ENCODE results near the gene MT1M.

Gene MT1M

DNA sequence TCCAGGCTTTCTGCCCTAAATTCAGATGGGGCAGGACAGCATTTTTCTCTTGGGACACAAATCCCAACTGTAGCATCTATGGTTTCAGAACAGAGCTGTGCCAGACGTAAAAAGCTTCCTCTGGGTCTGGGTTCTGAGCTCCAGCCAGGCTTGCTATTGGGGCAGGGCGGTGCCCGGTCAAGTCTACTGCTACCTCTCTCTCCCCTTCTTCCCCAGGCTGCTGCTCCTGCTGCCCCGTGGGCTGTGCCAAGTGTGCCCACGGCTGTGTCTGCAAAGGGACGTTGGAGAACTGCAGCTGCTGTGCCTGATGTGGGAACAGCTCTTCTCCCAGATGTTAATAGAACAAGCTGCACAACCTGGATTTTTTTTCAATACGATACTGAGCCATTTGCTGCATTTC is 1.1 kb downstream of the MT1M start:
- H3K27ac ChIP-seq (ENCODE audit: low read depth, low read length, poor library complexity, severe bottlenecking): no peak overlapping the region
- TF ChIP-seq, protein P1, sequence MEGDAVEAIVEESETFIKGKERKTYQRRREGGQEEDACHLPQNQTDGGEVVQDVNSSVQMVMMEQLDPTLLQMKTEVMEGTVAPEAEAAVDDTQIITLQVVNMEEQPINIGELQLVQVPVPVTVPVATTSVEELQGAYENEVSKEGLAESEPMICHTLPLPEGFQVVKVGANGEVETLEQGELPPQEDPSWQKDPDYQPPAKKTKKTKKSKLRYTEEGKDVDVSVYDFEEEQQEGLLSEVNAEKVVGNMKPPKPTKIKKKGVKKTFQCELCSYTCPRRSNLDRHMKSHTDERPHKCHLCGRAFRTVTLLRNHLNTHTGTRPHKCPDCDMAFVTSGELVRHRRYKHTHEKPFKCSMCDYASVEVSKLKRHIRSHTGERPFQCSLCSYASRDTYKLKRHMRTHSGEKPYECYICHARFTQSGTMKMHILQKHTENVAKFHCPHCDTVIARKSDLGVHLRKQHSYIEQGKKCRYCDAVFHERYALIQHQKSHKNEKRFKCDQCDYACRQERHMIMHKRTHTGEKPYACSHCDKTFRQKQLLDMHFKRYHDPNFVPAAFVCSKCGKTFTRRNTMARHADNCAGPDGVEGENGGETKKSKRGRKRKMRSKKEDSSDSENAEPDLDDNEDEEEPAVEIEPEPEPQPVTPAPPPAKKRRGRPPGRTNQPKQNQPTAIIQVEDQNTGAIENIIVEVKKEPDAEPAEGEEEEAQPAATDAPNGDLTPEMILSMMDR (IDR thresholded peaks at IDR 0.05; ENCODE audit: low read length): no peak
- TF ChIP-seq EZH2 (IDR thresholded peaks at IDR 0.05; ENCODE audit: borderline replicate concordance, low read length): no peak
- no peaks in the 10 kb centered on the region for H3K27me3 ChIP-seq (ENCODE audit: insufficient read depth, low read length)
- no peaks in the 10 kb centered on the region for H3K9me3 ChIP-seq (ENCODE audit: low read length)
- no peak overlapping the region for H2AFZ ChIP-seq (ENCODE audit: low read length)
- H3K36me3 ChIP-seq (ENCODE audit: insufficient read depth, low read length): no peaks in the 10 kb centered on the region
- H3K9ac ChIP-seq (ENCODE audit: low read length): no peak overlapping the region
- H3K4me3 ChIP-seq (ENCODE audit: low read depth, low read length, poor library complexity, severe bottlenecking): no peak overlapping the region
- no peaks in the 10 kb centered on the region for H4K20me1 ChIP-seq (ENCODE audit: insufficient read depth, low read length)
- H3K4me1 ChIP-seq (ENCODE audit: insufficient read depth, low read length, severe bottlenecking): no peaks in the 10 kb centered on the region
- H3K9me2 ChIP-seq (ENCODE audit: low read depth, low read length): no peaks in the 10 kb centered on the region
- H3K4me2 ChIP-seq (ENCODE audit: low read length): no peak overlapping the region
- H3K79me2 ChIP-seq (ENCODE audit: insufficient read depth, low read length): no peaks in the 10 kb centered on the region
- no peaks in the 10 kb centered on the region for H3F3A ChIP-seq (ENCODE audit: insufficient read depth, low read length)

DNA sequence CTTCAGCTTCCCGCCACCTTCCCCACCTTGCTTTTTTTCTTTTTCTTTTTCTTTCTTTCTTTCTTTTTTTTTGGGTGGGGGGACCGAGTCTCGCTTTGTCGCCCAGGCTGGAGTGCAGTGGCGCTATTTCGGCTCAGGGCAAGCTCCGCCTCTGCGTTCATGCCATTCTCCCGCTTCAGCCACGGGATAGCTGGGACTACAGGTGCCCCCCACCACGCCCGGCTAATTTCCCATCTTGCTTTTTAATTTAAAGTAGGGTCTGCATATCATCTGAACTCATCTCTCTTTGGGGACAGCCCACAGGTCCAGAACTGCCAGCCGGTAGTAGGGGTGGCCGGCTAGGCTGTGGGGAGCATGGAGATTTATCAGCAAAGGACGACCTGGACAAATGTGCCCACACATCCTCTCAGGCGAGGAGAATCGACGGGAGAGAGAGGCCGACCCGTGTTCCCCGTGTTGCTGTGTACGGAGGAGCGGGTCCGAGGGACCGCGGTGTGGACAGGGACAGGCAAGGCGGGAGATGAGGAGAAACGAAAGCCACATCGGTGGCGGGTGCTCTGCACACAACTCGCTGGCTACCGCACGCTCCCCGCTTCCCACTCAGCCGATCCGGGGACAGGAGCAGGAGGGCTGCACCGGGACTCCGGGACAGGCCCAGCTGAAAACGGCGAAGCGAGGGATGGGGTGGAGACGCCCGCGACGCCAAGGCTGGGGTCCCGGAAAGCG is 2.4 kb downstream of the MT1M start:
- H3K27ac ChIP-seq (ENCODE audit: low read depth, low read length, poor library complexity, severe bottlenecking): no peak overlapping the region
- H3K4me1 ChIP-seq (ENCODE audit: insufficient read depth, low read length, severe bottlenecking): no peaks in the 10 kb centered on the region
- TF ChIP-seq, protein P1 (IDR thresholded peaks at IDR 0.05; ENCODE audit: low read length): no peak
- no peak for TF ChIP-seq EZH2 (IDR thresholded peaks at IDR 0.05; ENCODE audit: borderline replicate concordance, low read length)
- no peaks in the 10 kb centered on the region for H4K20me1 ChIP-seq (ENCODE audit: insufficient read depth, low read length)
- H3K36me3 ChIP-seq (ENCODE audit: insufficient read depth, low read length): no peaks in the 10 kb centered on the region
- no peak overlapping the region for H3K4me3 ChIP-seq (ENCODE audit: low read depth, low read length, poor library complexity, severe bottlenecking)
- no peaks in the 10 kb centered on the region; the same call in 1 of the 2 replicates for H3K27me3 ChIP-seq (ENCODE audit: insufficient read depth, low read length)
- H3F3A ChIP-seq (ENCODE audit: insufficient read depth, low read length): no peaks in the 10 kb centered on the region
- no peak overlapping the region for H2AFZ ChIP-seq (ENCODE audit: low read length)
- H3K9me2 ChIP-seq (ENCODE audit: low read depth, low read length): no peaks in the 10 kb centered on the region
- H3K9me3 ChIP-seq (ENCODE audit: low read length): no peaks in the 10 kb centered on the region
- no peak overlapping the region for H3K4me2 ChIP-seq (ENCODE audit: low read length)
- no peaks in the 10 kb centered on the region for H3K79me2 ChIP-seq (ENCODE audit: insufficient read depth, low read length)
- no peak overlapping the region for H3K9ac ChIP-seq (ENCODE audit: low read length)

DNA sequence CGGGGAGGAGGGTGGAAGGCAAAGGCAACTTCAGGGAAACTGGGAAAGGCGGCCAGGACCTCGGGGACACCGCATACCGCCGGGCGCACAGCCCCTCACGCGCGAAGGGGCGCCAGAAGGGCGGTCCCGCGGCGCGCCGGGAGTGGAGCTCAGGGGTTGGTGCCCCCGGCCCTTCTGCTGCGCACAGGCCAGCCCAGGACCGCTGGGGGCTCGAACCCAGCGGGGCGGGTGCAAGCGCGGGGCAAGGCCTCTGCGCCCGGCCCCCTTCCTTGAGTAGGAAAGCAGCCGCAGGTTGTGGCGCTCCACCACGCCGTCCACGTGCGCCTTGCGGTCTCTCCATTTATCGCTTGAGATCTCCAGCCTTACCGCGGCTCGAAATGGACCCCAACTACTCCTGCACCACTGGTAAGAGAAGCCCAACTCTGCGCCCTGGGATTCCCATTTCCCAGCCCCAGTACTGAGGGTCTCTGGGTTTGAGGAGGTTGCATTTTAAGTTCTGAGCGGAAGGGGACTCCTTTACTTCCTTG is 3.0 kb downstream of the MT1M start:
- no peak overlapping the region for H3K27ac ChIP-seq (ENCODE audit: low read depth, low read length, poor library complexity, severe bottlenecking)
- H3K79me2 ChIP-seq (ENCODE audit: insufficient read depth, low read length): no peaks in the 10 kb centered on the region
- no peaks in the 10 kb centered on the region for H3K9me3 ChIP-seq (ENCODE audit: low read length)
- H3K36me3 ChIP-seq (ENCODE audit: insufficient read depth, low read length): no peaks in the 10 kb centered on the region
- no peaks in the 10 kb centered on the region for H4K20me1 ChIP-seq (ENCODE audit: insufficient read depth, low read length)
- TF ChIP-seq EZH2 (IDR thresholded peaks at IDR 0.05; ENCODE audit: borderline replicate concordance, low read length): no peak
- TF ChIP-seq, protein P1 (IDR thresholded peaks at IDR 0.05; ENCODE audit: low read length): no peak
- H3K27me3 ChIP-seq (ENCODE audit: insufficient read depth, low read length): no peaks in the 10 kb centered on the region; the same call in 1 of the 2 replicates
- H2AFZ ChIP-seq (ENCODE audit: low read length): no peak overlapping the region
- H3K4me1 ChIP-seq (ENCODE audit: insufficient read depth, low read length, severe bottlenecking): no peaks in the 10 kb centered on the region
- H3K9me2 ChIP-seq (ENCODE audit: low read depth, low read length): no peaks in the 10 kb centered on the region
- no peaks in the 10 kb centered on the region for H3F3A ChIP-seq (ENCODE audit: insufficient read depth, low read length)
- H3K9ac ChIP-seq (ENCODE audit: low read length): no peak overlapping the region
- no peak overlapping the region for H3K4me3 ChIP-seq (ENCODE audit: low read depth, low read length, poor library complexity, severe bottlenecking)
- H3K4me2 ChIP-seq (ENCODE audit: low read length): no peak overlapping the region
